OCI-LY7 (cell line): ENCODE data around the gene RHBG. TPM values are rescaled to one million over a fixed set of nuclear protein-coding genes. Genes with fewer than 3 reads are reported as not detected.

ENCODE experiments used
- BruUV-seq: library from RNA; stranded (reverse); fragments of 400-500 nt; replicated peaks from 2 replicates; lab custom pipeline; 2021; lab: Mats Ljungman, UMichigan
- CTCF ChIA-PET: fragments of 300-600 bp; sonication (Branson Sonifier 250); formaldehyde crosslinking; loops from one replicate; lab custom pipeline; 2022; ENCODE audit warnings: antibody characterized with exemption; ENCODE audit not compliant: unreplicated experiment; lab: Charles Lee
- POLR2A ChIA-PET: fragments of 300-600 bp; sonication (Branson Sonifier 250); formaldehyde crosslinking; loops from one replicate; lab custom pipeline; 2022; ENCODE audit warnings: antibody characterized with exemption; lab: Charles Lee
- DNase-seq: peaks from one replicate; pipeline ENCODE4 v3.0.0-alpha.2; 2015; ENCODE audit warnings: low spot score
- H2AFZ ChIP-seq: fragments of 200-600 bp; sonication (generic), shearing (Covaris generic); 2 replicates; pipeline ENCODE4 v1.6.1; 2014; ENCODE audit warnings: mild to moderate bottlenecking, antibody characterized with exemption, low read length, moderate library complexity
- H3K27ac ChIP-seq: fragments of 200-600 bp; sonication (generic); 2 replicates; pipeline ENCODE4 v1.5.1; 2014; ENCODE audit warnings: mixed run types, low read depth, mild to moderate bottlenecking, moderate library complexity, low read length, inconsistent platforms; ENCODE audit not compliant: poor library complexity, severe bottlenecking
- H3K36me3 ChIP-seq: fragments of 200-600 bp; sonication (generic); 2 replicates; pipeline ENCODE4 v1.6.1; 2014; ENCODE audit warnings: mild to moderate bottlenecking, antibody characterized with exemption, low read length, moderate library complexity, mixed read lengths; ENCODE audit not compliant: insufficient read depth
- H3K4me1 ChIP-seq: fragments of 200-600 bp; sonication (generic); 2 replicates; pipeline ENCODE4 v1.5.1; 2014; ENCODE audit warnings: mild to moderate bottlenecking, low read length; ENCODE audit not compliant: insufficient read depth, poor library complexity, severe bottlenecking
- H3K4me2 ChIP-seq: fragments of 200-600 bp; sonication (generic); 2 replicates; pipeline ENCODE4 v1.6.1; 2014; ENCODE audit warnings: mild to moderate bottlenecking, low read length
- H3K4me3 ChIP-seq: fragments of 200-600 bp; sonication (generic); 2 replicates; pipeline ENCODE4 v1.5.1; 2014; ENCODE audit warnings: mild to moderate bottlenecking, low read depth, low read length; ENCODE audit not compliant: poor library complexity, severe bottlenecking
- H3K79me2 ChIP-seq: fragments of 200-600 bp; sonication (generic); 2 replicates; pipeline ENCODE4 v1.6.1; 2016; ENCODE audit warnings: low read depth, mild to moderate bottlenecking, low read length, moderate library complexity, mixed read lengths; ENCODE audit not compliant: insufficient read depth
- H3K9me2 ChIP-seq: fragments of 200-600 bp; sonication (generic); 2 replicates; pipeline ENCODE4 v1.6.1; 2016; ENCODE audit warnings: mild to moderate bottlenecking, low read length, mixed read lengths; ENCODE audit not compliant: insufficient read depth
- H3K9me3 ChIP-seq: fragments of 200-600 bp; sonication (generic); 2 replicates; pipeline ENCODE4 v1.6.1; 2014; ENCODE audit warnings: mild to moderate bottlenecking, mixed run types, low read length, mixed read lengths
- H4K20me1 ChIP-seq: fragments of 200-600 bp; sonication (generic); 2 replicates; pipeline ENCODE4 v1.6.1; 2014; ENCODE audit warnings: mild to moderate bottlenecking, antibody characterized with exemption, low read length, moderate library complexity, mixed read lengths; ENCODE audit not compliant: insufficient read depth
- CTCF ChIP-seq: fragments of 200-600 bp; sonication (generic); conservative IDR thresholded peaks from 2 replicates; pipeline ENCODE4 v1.5.1; 2014; ENCODE audit warnings: mild to moderate bottlenecking, antibody characterized with exemption, low read length, moderate library complexity, mixed read lengths
- EZH2phosphoT487 ChIP-seq: fragments of 200-600 bp; sonication (generic); IDR thresholded peaks from 2 replicates; pipeline ENCODE4 v1.6.1; 2018; ENCODE audit warnings: low read depth, borderline replicate concordance, mild to moderate bottlenecking, mixed run types, antibody characterized with exemption, low read length, moderate library complexity, mixed read lengths
- intact Hi-C: fragments of 100-400 bp; cut with micrococcal nuclease; formaldehyde crosslinking; loops from one replicate; pipeline ENCODE4 v1.10.0; 2022; ENCODE audit not compliant: unreplicated experiment
- total RNA-seq, 2 experiments: library from RNA; depleted of rRNA in 1 of 2; stranded (reverse); fragments of >200 nt in 1 of 2; shearing (Covaris generic) in 1 of 2; gene quantifications; 2 replicates each; pipeline ENCODE4 v1.2.3, GENCODE V29; 2014 to 2022

The RHBG gene
- total RNA-seq, 2 experiments from 2014 or later = not detected

GRCh38 chr1:156422602-156423091, 53.6 kb downstream of the RHBG start:
- Histone ChIP-seq H3K79me2 (no peaks in the 10 kb centered on the region), H3K4me3 (no peak overlapping the region), H3K9me2 (no peaks in the 10 kb centered on the region), H4K20me1 (no peaks in the 10 kb centered on the region), H3K9me3 (no peaks in the 10 kb centered on the region), H2AFZ (no peak overlapping the region), H3K36me3 (no peaks in the 10 kb centered on the region), H3K27ac (no peak overlapping the region), H3K4me2 (no peak overlapping the region), H3K4me1 (peaks cover 16% of the 10 kb centered on the region)
- BruUV-seq = no TSS peak
- intact Hi-C loops = no loop called here
- ChIA-PET POLR2A (interaction anchor here (0.5 kb wide), 1 partner anchor 48 kb away, joined by 4 read pairs; no protein-coding TSS in a partner anchor), CTCF (no interaction called here)
- no peak for DNase-seq
- TF ChIP-seq CTCF = no peak
- no peak for TF ChIP-seq EZH2phosphoT487

- Histone ChIP-seq H2AFZ (no peak overlapping the region), H3K27ac (no peak overlapping the region), H3K79me2 (no peaks in the 10 kb centered on the region), H3K36me3 (no peaks in the 10 kb centered on the region), H3K4me3 (no peak overlapping the region), H3K9me3 (no peaks in the 10 kb centered on the region), H3K4me1 (peaks cover 16% of the 10 kb centered on the region), H3K9me2 (no peaks in the 10 kb centered on the region), H4K20me1 (no peaks in the 10 kb centered on the region), H3K4me2 (no peak overlapping the region)
- BruUV-seq = no TSS peak
- intact Hi-C loops = no loop called here
- no peak for DNase-seq
- ChIA-PET POLR2A (interaction anchor here (0.6 kb wide), 1 partner anchor 333 kb away, joined by 3 read pairs; no protein-coding TSS in a partner anchor), CTCF (no interaction called here)
- TF ChIP-seq CTCF (no peak), EZH2phosphoT487 (no peak)
These were observed 54.7 kb downstream of the RHBG start for GRCh38 chr1:156423422-156424352.
